Muscle layer of duodenum (tissue), 2 donors: ENCODE data around the gene PIGK.

Source experiments
- H3K27ac ChIP-seq: one replicate; pipeline ENCODE4 v1.7.0; 2013; ENCODE audit warnings: mild to moderate bottlenecking, low read length
- H3K27me3 ChIP-seq: one replicate; pipeline ENCODE4 v1.7.0; 2013; ENCODE audit warnings: low read depth, mild to moderate bottlenecking, control low read depth, low read length
- H3K36me3 ChIP-seq, 2 donors: one replicate each; pipeline ENCODE4 v1.7.0; 2013; ENCODE audit warnings: low read length in 2 of 2, control low read depth in 1 of 2, mild to moderate bottlenecking in 1 of 2; ENCODE audit not compliant: insufficient read depth in 2 of 2, control insufficient read depth in 1 of 2
- H3K4me1 ChIP-seq, 2 donors: one replicate each; pipeline ENCODE4 v1.7.0; 2013; ENCODE audit warnings: low read length in 2 of 2, mild to moderate bottlenecking in 2 of 2, control low read depth in 1 of 2, moderate library complexity in 1 of 2; ENCODE audit not compliant: insufficient read depth in 2 of 2, control insufficient read depth in 1 of 2
- H3K4me3 ChIP-seq, 2 donors: one replicate each; pipeline ENCODE4 v1.7.0; 2013; ENCODE audit warnings: low read length in 2 of 2, low read depth in 1 of 2, mild to moderate bottlenecking in 1 of 2
- H3K9me3 ChIP-seq, 2 donors: one replicate each; pipeline ENCODE4 v1.7.0; 2013; ENCODE audit warnings: low read length in 2 of 2, control low read depth in 1 of 2, mild to moderate bottlenecking in 1 of 2; ENCODE audit not compliant: control insufficient read depth in 1 of 2
- donor health status: healthy.

The PIGK gene

GRCh38 chr1:77096496-77097255 lies 122.6 kb downstream of the PIGK start:
- Histone ChIP-seq H3K27ac (no peak overlapping the region), H3K36me3 (no peaks in the 10 kb centered on the region), H3K27me3 (no peaks in the 10 kb centered on the region), H3K4me1 (no peaks in the 10 kb centered on the region), H3K9me3 (no peaks in the 10 kb centered on the region), H3K4me3 (no peak overlapping the region)

DNA sequence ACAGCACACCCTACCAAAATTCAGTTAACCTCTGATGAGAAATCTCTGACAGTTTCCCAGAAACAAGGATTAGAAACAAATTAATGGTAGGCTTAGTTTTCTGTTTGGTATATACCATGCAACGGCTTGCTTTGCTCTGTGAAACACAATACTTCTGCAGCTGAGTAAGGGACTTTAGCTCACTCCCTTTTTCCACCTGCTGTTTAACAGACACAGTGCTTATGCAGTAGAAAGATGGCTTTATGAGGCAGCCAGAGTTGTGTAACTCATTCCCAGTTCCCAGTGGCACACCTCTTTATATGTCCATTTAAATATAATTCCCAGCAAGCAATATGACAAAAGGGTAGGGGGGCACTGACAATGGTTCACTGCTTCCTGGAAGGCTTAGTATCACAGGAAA lies 124.0 kb downstream of the PIGK start:
- H3K27ac ChIP-seq: no peak overlapping the region

DNA sequence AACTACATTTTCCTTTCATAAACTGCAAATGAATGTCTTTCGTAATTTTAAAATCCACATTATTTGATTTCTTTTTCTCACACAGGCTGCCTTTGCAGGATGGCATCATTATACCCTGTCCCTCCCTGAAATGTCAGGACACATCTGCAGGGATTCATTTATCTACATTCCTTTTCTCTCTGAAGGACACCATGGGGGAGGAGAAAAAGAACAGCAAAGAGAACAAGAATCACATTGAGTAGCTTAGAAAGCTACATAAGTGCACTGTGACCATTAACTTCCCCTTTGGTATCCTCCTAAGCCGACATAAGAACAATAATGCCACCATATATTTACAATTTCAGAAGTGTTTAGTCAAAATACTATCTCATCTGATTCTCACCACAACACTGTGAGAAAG lies 129.5 kb downstream of the PIGK start:
- H3K4me3 ChIP-seq: no peak overlapping the region
- no peaks in the 10 kb centered on the region for H3K27me3 ChIP-seq
- H3K4me1 ChIP-seq: no peaks in the 10 kb centered on the region
- H3K27ac ChIP-seq: no peak overlapping the region
- H3K9me3 ChIP-seq: no peaks in the 10 kb centered on the region
- H3K36me3 ChIP-seq: no peaks in the 10 kb centered on the region

More for the DNA sequence above, 124.0 kb downstream of the PIGK start:
- no peak overlapping the region for H3K4me3 ChIP-seq
- H3K4me1 ChIP-seq: no peaks in the 10 kb centered on the region
- H3K27me3 ChIP-seq: no peaks in the 10 kb centered on the region
- no peaks in the 10 kb centered on the region for H3K9me3 ChIP-seq
- H3K36me3 ChIP-seq: no peaks in the 10 kb centered on the region

- H3K27ac ChIP-seq: no peak overlapping the region
- peaks cover 0 to 3% of the 10 kb centered on the region in 2 donors for H3K36me3 ChIP-seq
- no peaks in the 10 kb centered on the region for H3K4me1 ChIP-seq
- H3K9me3 ChIP-seq: no peaks in the 10 kb centered on the region
- no peaks in the 10 kb centered on the region for H3K27me3 ChIP-seq
- no peak overlapping the region for H3K4me3 ChIP-seq
Measured at GRCh38 chr1:77085109-77085508, 134.1 kb downstream of the PIGK start.

GRCh38 chr1:77084457-77084856 lies 134.8 kb downstream of the PIGK start:
- H3K27me3 ChIP-seq: no peaks in the 10 kb centered on the region
- H3K36me3 ChIP-seq: peaks cover 0 to 3% of the 10 kb centered on the region in 2 donors
- H3K9me3 ChIP-seq: no peaks in the 10 kb centered on the region
- no peak overlapping the region for H3K4me3 ChIP-seq
- H3K4me1 ChIP-seq: no peaks in the 10 kb centered on the region
- H3K27ac ChIP-seq: no peak overlapping the region

GRCh38 chr1:77081834-77082233 lies 137.4 kb downstream of the PIGK start:
- no peaks in the 10 kb centered on the region for H3K9me3 ChIP-seq
- no peaks in the 10 kb centered on the region for H3K4me1 ChIP-seq
- H3K27me3 ChIP-seq: no peaks in the 10 kb centered on the region
- H3K27ac ChIP-seq: no peak overlapping the region
- peaks cover 0 to 3% of the 10 kb centered on the region in 2 donors for H3K36me3 ChIP-seq
- H3K4me3 ChIP-seq: no peak overlapping the region

- no peak overlapping the region for H3K27ac ChIP-seq
Measured at GRCh38 chr1:77076759-77077158, 142.5 kb downstream of the PIGK start.

GRCh38 chr1:77068013-77068412 lies 151.2 kb downstream of the PIGK start:
- no peaks in the 10 kb centered on the region for H3K36me3 ChIP-seq
- H3K4me1 ChIP-seq: no peaks in the 10 kb centered on the region
- H3K27me3 ChIP-seq: no peaks in the 10 kb centered on the region
- no peak overlapping the region for H3K27ac ChIP-seq
- H3K9me3 ChIP-seq: no peaks in the 10 kb centered on the region
- H3K4me3 ChIP-seq: no peak overlapping the region

More at GRCh38 chr1:77076759-77077158, 142.5 kb downstream of the PIGK start:
- Histone ChIP-seq H3K4me1 (no peaks in the 10 kb centered on the region), H3K27me3 (no peaks in the 10 kb centered on the region), H3K4me3 (no peak overlapping the region), H3K36me3 (no peaks in the 10 kb centered on the region), H3K9me3 (no peaks in the 10 kb centered on the region)

GRCh38 chr1:77065693-77066342 lies 153.4 kb downstream of the PIGK start:
- no peaks in the 10 kb centered on the region for H3K9me3 ChIP-seq
- no peaks in the 10 kb centered on the region for H3K36me3 ChIP-seq
- H3K27me3 ChIP-seq: no peaks in the 10 kb centered on the region
- no peak overlapping the region for H3K4me3 ChIP-seq
- no peak overlapping the region for H3K27ac ChIP-seq
- no peaks in the 10 kb centered on the region for H3K4me1 ChIP-seq

- Histone ChIP-seq H3K27me3 (no peaks in the 10 kb centered on the region), H3K36me3 (no peaks in the 10 kb centered on the region), H3K4me1 (no peaks in the 10 kb centered on the region), H3K4me3 (no peak overlapping the region), H3K27ac (no peak overlapping the region), H3K9me3 (no peaks in the 10 kb centered on the region)
Measured at GRCh38 chr1:77064246-77064645, 155.0 kb downstream of the PIGK start.

- no peaks in the 10 kb centered on the region for H3K9me3 ChIP-seq
- H3K36me3 ChIP-seq: no peaks in the 10 kb centered on the region
- H3K4me1 ChIP-seq: no peaks in the 10 kb centered on the region
- no peaks in the 10 kb centered on the region for H3K27me3 ChIP-seq
- no peak overlapping the region for H3K4me3 ChIP-seq
- H3K27ac ChIP-seq: no peak overlapping the region
Measured at GRCh38 chr1:77063118-77063517, 156.1 kb downstream of the PIGK start.
